A673 (cell line): ENCODE data around the gene SDF2.

Source experiments
- EZH2 ChIP-seq: fragments of 200-600 bp; sonication (generic); IDR thresholded peaks from 2 replicates; pipeline ENCODE4 v1.6.1; 2017; ENCODE audit warnings: borderline replicate concordance, low read depth, mild to moderate bottlenecking, mixed read lengths, antibody characterized with exemption, low read length; ENCODE audit not compliant: poor library complexity, severe bottlenecking
- TF ChIP-seq, protein P1 (sequence below): fragments of 300-800, 200-600 bp; sonication (generic); conservative IDR thresholded peaks from 2 replicates; pipeline ENCODE4 v1.5.1; 2017; ENCODE audit warnings: low read depth, mild to moderate bottlenecking, antibody characterized with exemption, low read length, moderate library complexity, mixed read lengths

DNA sequence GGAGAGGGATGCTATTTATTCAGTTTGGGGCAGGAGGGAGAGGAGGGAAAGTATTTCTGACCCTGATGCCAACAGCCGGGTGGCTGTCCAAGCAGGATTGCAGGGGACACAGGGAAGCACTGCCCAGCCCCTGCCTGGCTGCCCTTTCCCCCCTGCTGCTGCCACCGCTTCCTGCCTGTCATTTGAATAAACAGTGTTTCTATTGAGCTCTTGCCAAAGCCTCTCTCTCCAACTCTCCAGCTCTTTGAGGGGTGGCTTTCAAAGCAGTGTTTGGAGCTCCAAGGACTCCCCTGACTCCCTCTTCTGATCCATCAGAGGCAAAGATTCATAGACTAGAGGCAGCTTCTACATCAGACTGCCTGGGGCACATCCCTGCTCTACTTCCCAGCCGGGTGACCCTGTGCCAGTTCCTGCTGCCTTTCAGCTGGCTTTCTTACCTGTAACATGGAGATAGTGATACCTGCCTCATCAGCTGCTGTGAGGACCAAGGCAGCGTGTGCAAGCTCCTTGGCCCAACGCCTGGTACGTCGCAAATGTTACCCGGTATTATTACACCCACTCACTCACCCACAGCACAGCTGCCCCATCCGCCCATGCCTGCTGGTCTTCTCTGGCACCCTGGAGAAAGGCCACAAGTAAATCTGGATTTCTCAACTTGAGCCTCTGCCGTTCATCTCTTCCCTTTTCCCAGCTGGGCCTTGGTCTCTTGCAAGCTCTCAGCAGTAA lies 40.5 kb upstream of the SDF2 start:
- TF ChIP-seq, protein P1, sequence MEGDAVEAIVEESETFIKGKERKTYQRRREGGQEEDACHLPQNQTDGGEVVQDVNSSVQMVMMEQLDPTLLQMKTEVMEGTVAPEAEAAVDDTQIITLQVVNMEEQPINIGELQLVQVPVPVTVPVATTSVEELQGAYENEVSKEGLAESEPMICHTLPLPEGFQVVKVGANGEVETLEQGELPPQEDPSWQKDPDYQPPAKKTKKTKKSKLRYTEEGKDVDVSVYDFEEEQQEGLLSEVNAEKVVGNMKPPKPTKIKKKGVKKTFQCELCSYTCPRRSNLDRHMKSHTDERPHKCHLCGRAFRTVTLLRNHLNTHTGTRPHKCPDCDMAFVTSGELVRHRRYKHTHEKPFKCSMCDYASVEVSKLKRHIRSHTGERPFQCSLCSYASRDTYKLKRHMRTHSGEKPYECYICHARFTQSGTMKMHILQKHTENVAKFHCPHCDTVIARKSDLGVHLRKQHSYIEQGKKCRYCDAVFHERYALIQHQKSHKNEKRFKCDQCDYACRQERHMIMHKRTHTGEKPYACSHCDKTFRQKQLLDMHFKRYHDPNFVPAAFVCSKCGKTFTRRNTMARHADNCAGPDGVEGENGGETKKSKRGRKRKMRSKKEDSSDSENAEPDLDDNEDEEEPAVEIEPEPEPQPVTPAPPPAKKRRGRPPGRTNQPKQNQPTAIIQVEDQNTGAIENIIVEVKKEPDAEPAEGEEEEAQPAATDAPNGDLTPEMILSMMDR, result no peak
- TF ChIP-seq EZH2, result no peak
